Measurements from ENCODE around the gene RALGPS1. TPM values are rescaled to one million over a fixed set of nuclear protein-coding genes. Genes with fewer than 3 reads are reported as not detected.

RALGPS1 gene
- total and polyA plus RNA-seq, 10 donors: 2.5 to 27.3 (median 14.1) TPM

DNA sequence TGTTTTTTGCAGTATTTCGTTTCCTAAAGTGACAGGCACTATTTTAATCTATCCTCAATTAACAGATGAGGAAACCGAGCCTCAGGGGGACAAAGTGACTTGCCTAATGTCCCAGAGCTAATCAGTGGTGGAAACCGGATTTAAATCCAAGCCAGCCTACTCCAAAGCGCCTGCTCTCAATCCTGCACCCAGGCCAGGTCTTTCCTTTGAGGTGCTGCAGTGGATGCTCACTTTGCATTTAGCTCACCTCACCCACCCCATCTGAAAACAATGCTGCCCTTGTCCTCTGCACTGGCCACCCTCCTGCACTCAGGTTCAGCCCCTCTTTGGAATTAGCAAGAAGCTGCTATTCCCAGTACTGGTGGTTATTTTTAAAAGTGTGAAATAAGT, 191.9 kb downstream of the RALGPS1 start:
- Histone ChIP-seq H3K27ac (no peak overlapping the region), H3K27me3 (replicated peaks in 1 of 7) (no peaks in the 10 kb centered on the region), H3K4me3 (no peak overlapping the region), H3K36me3 (peaks cover 0 to 50% (median 9%) of the 10 kb centered on the region in 6 donors), H3K4me1 (peaks cover 0 to 45% (median 15%) of the 10 kb centered on the region in 6 donors), H3K9me3 (no peaks in the 10 kb centered on the region)
- WGBS, 5 donors: 81 to 96% (median 88%) methylated on average over 4 of the region's 4 CpGs
- no peak for TF ChIP-seq POLR2A (IDR thresholded peaks at IDR 0.05)
- TF ChIP-seq, protein P1, sequence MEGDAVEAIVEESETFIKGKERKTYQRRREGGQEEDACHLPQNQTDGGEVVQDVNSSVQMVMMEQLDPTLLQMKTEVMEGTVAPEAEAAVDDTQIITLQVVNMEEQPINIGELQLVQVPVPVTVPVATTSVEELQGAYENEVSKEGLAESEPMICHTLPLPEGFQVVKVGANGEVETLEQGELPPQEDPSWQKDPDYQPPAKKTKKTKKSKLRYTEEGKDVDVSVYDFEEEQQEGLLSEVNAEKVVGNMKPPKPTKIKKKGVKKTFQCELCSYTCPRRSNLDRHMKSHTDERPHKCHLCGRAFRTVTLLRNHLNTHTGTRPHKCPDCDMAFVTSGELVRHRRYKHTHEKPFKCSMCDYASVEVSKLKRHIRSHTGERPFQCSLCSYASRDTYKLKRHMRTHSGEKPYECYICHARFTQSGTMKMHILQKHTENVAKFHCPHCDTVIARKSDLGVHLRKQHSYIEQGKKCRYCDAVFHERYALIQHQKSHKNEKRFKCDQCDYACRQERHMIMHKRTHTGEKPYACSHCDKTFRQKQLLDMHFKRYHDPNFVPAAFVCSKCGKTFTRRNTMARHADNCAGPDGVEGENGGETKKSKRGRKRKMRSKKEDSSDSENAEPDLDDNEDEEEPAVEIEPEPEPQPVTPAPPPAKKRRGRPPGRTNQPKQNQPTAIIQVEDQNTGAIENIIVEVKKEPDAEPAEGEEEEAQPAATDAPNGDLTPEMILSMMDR (IDR thresholded peaks at IDR 0.05 in 8 of 11, conservative IDR thresholded peaks at IDR 0.05 in 3 of 11): no peak
- TF ChIP-seq POLR2AphosphoS5 (IDR thresholded peaks at IDR 0.05): no peak
- no peak for DNase-seq
- intact Hi-C loops (cut with DNase I; ENCODE audit: low total_unique reads): no loop called here

DNA sequence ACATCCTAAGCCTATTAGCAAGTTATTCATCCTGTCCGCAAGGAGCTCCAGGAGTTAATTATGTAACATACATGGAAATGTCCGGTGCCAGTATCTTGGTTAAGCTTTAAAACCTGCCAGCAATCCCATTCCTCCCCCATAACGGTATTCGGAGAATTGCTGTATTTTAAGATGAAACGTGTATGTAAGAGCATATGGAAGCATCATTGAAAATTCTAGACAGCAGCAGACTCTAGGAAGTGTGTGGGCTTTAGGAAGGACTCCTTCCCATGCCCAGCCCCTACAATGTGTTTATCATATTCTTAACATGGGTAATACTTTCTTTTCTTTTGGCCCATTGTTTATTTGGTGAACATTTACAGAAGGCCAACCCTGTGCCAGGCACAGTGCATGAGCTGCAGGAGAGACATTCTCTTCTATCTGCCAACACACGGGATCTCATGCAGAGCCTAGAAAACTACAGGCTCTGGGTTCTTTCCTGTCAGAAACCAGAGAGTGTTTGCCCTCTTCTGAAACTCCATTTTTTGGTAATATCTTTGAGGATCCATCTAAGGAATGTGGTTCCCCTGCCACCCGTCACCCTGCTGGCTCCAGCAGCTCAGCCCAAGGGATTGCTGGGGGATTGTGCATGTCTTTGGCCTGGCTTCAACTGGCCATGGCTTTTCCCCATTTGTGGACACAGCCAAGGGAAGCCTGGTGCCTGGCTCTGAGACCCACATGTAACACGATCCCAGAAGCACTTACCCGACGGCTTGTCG, 192.8 kb downstream of the RALGPS1 start:
- Histone ChIP-seq H3K4me1 (peaks cover 0 to 51% (median 17%) of the 10 kb centered on the region in 6 donors), H3K9me3 (no peaks in the 10 kb centered on the region), H3K27me3 (replicated peaks in 1 of 7) (no peaks in the 10 kb centered on the region), H3K27ac (no peak overlapping the region), H3K4me3 (no peak overlapping the region), H3K36me3 (peaks cover 0 to 50% (median 9%) of the 10 kb centered on the region in 6 donors)
- WGBS, 5 donors: 85 to 93% (median 91%) methylated on average over 11 of the region's 11 CpGs
- intact Hi-C loops (cut with DNase I; ENCODE audit: low total_unique reads): no loop called here
- no peak for DNase-seq
- TF ChIP-seq POLR2A (IDR thresholded peaks at IDR 0.05): no peak
- no peak for TF ChIP-seq POLR2AphosphoS5 (IDR thresholded peaks at IDR 0.05)
- TF ChIP-seq, protein P1 (IDR thresholded peaks at IDR 0.05 in 8 of 11, conservative IDR thresholded peaks at IDR 0.05 in 3 of 11): no peak

DNA sequence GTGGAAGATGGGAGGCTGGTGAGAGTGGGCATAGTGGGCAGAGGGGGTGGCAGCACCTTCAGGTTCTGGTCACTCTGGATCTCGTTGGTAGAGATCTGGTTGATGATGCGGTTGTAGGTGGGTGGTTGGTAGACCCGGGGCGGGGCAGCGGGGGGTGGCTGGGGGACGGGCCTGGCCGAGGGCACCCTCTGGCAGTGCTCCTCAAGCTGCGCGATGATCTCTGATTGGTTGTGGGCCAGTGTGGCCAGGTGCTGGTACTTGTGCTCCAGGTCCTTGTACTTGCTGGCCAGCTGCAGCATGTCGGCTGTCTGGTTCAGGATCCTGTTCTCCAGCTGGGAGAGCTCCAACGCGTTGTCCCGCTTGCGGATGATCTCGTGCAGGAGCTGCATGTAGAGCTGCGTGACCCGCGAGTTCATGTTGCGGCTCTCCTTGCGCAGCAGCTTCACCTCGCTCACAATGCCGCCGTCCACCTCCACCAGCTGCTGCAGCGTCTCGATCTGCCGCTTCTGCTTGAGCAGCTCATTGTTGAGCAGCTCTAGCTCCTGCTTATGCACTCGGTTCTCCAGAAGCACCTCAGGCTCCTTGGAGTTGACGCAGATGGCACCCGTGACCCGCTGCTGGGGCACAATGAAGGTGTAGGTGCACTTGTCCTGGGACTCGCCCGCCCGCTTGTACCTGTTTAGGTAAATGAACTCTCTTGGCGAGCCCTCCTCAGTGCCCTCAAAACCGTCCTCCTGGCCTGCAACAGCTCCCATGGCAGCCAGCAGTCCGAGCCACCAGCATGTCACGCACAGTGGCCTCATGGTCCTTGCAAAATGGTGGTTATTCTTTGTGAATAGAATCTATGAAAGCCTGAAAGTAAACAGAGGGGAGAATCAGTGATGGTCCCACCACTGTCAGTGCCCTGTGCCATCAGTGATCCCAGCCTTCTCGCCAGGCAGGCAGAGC, 193.6 kb downstream of the RALGPS1 start:
- no peaks in the 10 kb centered on the region for H3K9me3 ChIP-seq
- intact Hi-C loops (cut with DNase I; ENCODE audit: low total_unique reads): no loop called here
- WGBS, 5 donors: 93 to 96% (median 94%) methylated on average over 34 to 38 of the region's 38 CpGs
- H3K36me3 ChIP-seq: peaks cover 0 to 50% (median 9%) of the 10 kb centered on the region in 6 donors
- TF ChIP-seq, protein P1 (IDR thresholded peaks at IDR 0.05 in 8 of 11, conservative IDR thresholded peaks at IDR 0.05 in 3 of 11): no peak
- TF ChIP-seq POLR2A (IDR thresholded peaks at IDR 0.05) (no peak), POLR2AphosphoS5 (IDR thresholded peaks at IDR 0.05) (peak in 1 of 3 donors; percentile 14)
- H3K27ac ChIP-seq: no peak overlapping the region
- no peak for DNase-seq
- no peak overlapping the region for H3K4me3 ChIP-seq
- no peaks in the 10 kb centered on the region for H3K27me3 ChIP-seq (replicated peaks in 1 of 7)
- H3K4me1 ChIP-seq: peaks cover 0 to 54% (median 19%) of the 10 kb centered on the region in 6 donors
